NAMALWA (cell line): Measurements from ENCODE around the gene MYBPH.

ENCODE experiments used
- DNase-seq: peaks from one replicate; pipeline ENCODE4 v3.0.0-alpha.2; 2015; ENCODE audit warnings: low spot score

The MYBPH gene, protein sequence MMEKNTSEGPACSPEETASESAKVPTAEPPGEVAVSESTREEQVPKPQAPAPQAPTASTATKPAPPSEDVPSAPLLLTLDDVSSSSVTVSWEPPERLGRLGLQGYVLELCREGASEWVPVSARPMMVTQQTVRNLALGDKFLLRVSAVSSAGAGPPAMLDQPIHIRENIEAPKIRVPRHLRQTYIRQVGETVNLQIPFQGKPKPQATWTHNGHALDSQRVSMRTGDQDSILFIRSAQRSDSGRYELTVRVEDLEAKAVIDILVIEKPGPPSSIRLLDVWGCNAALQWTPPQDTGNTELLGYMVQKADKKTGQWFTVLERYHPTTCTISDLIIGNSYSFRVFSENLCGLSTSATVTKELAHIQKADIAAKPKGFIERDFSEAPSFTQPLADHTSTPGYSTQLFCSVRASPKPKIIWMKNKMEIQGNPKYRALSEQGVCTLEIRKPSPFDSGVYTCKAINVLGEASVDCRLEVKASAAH

DNA sequence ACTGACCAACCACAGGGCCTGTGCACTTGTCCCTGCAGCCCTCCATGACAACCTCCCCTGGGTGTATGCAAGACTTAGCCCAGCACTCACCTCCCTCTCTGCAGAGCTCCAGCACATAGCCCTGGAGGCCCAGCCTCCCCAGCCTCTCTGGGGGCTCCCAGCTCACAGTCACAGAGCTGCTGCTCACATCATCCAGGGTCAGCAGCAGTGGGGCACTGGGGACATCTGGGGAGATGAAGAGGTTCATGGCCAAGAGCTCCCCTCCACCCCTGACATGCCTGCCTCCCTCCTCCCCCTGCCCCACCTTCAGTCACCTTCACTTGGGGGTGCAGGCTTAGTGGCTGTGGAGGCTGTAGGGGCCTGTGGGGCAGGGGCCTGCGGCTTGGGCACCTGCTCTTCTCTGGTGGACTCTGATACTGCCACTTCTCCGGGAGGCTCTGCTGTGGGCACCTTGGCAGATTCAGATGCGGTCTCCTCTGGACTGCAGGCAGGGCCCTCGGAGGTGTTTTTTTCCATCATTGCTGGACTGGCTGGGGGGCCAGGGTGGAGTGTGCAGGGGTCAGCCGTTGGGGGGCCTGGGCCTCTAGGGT lies at the start of gene MYBPH:
Gene MYBPH, minus strand, starts transcription at position 590 of the 590 bp plus-strand sequence. Its CDS starts 71 bp downstream, at position 519.
- DNase-seq = no peak

DNA sequence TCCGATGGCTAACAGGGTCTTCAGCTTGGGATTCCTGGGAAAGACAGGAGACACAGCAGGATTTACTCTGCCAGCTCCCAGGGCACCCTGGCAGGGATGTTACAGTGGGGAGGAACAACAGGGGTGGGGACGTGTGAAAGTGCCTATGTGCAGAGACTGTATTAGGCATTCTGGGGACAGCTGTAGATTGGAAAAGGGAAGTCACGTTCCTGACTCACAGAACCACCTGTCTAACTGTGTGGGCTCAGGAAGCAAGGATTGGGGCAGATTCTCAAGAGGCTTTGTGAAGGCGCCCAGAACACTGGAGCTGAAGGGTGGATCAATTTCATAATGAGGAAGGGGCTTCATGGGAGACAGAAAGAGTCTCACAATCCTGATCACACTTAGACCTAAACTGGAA lies 49.4 kb upstream of the MYBPH start:
- DNase-seq = no peak

DNA sequence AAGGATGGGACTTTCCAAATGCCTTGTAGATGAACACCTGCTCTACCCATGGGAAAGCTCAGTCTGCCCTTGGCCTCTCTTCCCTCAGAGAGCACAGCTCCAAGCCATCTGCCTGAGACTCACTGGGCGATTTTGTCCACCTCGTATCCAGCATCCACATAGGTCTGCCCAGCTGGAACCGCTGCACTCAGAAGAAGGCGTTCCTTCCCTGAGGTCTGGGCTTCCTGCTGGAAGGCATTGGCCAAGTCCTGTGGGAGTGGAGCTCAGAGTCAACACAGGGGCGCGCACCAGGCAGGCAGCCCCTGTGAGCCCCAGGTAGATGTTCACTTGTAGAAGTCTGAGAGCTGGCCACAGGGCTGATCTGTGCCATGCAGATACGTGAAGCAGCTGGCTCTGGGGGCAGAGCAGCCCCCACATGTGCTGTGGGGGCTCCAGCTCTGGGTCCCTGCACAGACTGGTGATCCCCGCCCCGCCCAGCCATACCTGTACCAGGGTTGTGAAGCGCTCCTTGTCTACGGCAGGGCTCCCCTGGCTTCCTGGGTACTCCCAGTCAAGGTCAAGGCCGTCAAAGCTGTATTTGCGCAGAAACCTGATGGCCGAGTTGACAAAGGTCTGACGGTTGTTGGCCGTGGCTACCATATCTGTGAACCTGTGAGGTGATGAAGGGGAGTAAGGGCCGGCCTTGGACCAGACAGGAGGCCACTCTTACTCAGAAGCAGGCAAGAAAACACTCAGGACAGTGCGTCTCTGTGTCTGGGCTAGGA lies 47.6 kb upstream of the MYBPH start:
- DNase-seq = no peak

DNA sequence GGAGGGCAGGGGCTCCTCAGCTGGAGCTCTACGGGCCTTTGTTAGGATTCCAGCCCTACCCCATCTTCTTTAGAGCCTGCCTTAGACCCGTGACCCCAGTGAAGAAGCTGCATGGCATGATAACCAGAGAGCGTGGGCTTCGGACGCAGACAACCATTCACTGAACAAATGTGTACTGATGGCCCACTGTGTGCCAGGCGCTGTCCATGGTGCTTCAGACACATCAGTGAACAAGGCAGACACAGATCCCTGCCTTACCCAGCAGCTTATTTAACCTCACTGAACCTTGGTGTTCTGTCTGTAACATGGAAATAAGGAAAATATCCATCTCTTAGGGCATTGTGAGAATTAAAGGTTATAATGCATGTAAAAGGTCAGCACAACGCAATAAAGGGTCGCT lies 44.3 kb upstream of the MYBPH start:
- no peak for DNase-seq

DNA sequence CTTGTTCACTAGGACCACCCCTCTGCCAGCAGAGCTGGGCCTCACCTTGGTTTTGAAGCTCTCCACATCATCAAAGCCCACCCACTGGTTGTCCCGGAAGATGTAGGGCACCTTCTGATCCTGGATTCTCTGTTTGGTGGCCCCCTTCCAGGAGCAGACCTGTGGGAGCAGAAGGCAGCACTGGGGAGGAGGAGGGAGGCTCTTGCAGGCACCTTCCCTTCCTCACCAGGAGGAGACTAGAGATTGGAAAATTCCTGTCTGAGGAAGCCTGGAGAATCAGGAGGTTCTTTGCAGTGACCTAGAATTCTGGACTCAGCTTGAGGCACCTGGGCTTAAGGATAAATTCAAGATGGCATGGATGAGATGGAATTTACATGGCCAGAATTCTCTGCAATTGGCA lies 43.5 kb upstream of the MYBPH start:
- DNase-seq = no peak

DNA sequence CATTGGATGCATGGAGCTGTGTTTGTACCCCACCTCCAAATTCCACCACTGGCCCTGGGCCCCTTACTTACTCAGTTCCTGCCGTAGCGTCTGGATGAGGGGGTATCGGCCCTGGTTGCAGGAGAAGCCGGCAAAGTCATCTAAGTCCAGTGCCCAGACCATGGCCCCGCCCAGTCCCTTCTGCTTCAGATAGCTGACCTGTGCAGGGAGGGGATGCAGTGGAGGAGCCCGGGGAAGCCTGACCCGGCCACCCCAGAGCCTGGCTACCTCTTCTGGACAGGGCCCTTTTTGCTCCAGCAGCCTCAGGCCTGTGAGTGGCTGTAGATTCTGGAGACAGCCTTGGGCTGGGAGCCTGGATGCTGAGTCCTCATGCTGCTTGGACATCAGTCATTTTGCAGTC lies 42.0 kb upstream of the MYBPH start:
- DNase-seq = no peak

DNA sequence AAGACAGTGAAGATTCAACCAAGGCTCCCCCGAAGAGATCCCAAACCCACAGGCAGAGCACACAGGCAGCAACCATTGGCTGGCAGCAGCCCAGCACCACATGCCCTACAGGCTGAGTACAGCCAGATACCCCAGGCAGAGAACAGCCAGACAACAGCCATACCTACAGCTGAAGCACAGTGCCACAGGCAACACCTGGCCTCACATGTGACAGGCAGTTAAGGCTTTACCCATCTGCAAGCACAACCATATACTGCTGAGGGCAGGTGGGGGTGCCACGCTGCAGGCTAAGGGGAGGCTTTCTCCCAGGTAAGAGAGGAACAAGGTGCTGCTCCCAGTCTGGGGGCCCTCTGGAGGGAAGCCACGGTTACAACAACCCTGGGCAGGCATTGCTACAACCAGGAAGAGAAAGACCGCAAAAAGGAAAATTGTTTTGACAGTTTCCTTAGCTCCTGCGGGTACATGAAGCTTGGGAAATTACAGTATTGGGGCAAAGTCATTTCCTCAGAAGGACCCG lies 41.6 kb upstream of the MYBPH start:
- peak; percentile 20 for DNase-seq

DNA sequence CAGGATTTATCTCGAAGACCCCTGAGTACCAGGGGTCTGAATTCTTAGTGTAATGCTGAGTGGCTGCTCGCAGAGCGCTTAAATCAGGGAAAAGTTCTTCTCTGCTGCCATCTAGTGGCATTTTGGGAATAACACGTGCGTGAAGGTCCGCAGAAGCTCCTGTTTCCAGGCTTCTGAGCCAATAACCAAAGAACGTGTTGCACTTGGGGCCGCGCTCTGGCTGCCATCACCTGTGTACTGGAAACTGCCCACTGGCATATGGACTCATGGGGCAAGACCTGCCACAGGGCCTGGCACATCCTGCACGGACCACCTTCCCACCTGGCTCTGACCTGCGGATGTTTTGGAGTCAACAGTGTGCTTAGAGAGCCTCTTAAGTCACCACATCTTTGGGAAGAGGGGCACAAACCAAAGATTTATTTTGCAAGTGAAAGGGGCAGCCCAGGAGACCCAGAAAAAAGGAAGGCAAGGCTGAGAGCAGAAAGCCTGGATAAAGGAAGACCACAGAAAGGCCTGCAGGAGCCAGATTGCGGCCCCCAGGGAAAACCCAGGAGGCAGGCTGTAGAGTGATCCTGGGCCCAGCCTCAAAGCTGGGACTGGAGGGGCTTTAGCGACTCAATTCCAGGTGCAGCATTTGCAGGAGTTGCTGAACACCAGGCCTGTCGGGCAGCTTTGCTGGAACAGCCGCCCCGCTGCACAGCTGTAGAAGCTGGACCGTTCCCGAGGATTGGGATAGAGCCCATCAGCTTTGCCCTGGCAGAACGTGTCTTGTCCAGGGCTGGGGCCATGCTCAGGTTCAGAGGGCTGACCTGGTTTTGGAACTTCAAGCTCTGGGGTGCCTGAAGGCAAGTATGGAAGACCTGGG lies 40.9 kb upstream of the MYBPH start:
- DNase-seq = peak; percentile 84

DNA sequence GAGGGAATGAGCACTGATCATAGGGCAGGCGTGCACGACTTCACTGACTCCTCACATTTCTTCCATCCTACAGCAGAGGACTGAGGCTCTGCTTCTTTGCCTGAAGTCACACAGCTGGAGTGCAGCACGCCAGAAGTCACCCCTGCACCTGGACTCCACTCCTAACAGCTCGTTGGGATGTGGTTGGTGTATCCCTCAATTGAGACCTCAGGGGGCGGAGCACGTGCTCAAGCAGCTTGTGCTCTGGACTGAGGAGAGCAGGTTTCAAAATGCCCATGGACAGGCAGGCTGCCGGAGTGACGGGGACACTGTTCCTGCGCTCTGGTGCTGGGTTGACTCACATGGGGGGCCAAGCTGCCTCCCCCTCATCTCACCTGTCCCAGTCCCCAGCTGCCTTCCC lies 39.9 kb upstream of the MYBPH start:
- no peak for DNase-seq

DNA sequence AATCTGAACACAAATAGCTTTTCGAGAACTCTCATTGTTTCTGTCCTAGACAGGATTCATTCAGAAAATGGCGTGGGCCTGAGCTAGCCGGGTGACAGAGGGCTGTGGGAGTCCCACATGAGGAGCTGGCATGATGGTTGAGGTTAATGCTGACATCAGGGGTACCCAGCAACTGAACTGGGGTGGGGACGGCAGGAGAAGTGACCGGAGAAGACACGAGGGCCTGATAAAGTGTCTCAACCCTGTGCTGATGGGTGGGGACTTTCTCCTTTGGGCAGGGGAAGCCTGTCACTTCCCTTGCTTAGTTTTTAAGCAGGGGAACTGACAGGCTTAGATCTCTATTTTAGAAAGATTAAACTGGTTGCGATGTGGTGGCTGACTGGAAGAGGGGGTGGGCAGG lies 39.2 kb upstream of the MYBPH start:
- DNase-seq = no peak

DNA sequence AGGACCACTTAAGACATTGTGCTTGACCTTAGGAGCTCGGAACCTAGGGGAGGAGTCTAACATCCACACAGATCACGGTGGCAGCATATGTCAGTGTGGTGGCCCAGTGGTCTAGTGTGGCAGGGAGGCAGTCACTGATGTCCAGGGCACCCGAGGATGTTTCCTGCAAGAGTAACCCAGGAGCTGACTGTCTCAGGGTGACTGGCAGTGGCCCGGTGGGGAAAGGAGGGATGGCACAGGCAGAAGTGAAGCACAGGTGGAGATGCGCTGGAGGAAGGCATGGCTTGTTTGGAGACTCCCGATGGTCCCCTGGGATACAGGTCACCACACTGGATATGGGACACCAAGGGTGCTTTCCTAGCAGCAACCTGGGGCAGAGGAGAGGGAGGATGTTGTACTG lies 37.5 kb upstream of the MYBPH start:
- DNase-seq = no peak

DNA sequence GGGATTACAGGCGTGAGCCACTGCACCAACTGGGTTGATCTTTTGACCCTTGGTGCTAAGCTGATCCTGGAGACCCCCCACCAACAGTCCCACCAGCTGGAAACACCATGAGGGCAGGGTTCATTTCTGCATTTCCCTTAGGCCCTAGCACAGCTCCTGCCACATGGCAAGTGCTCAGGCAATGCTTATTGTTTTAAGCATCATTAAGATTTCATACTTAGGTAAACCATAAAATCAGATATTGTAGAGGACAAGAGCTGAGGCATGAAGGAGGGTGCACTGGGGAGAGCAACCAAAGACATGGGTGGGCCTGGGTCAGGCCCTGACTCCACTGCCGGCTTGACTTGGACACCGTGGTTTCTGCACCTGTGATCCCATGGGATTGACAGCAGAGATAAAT lies 36.2 kb upstream of the MYBPH start:
- no peak for DNase-seq

DNA sequence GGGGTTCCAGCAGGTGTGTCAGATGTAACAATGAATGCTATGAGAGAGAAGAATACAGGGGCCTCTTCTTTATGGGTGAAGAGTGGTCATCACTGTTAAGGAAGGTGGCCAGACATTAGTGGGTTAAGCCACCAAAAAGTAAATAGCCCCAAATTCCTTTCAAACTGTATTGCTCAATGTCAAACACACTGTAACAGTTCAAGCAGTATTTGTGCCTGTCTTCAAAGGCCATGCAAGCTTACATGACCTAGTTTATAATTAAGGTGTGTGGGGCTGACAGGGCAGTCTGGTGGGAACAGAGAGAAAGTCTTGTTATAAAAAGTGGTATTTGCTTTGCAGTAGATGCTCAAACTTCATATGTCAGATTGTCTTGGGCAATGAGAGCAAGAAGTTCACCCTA lies 35.4 kb upstream of the MYBPH start:
- no peak for DNase-seq

DNA sequence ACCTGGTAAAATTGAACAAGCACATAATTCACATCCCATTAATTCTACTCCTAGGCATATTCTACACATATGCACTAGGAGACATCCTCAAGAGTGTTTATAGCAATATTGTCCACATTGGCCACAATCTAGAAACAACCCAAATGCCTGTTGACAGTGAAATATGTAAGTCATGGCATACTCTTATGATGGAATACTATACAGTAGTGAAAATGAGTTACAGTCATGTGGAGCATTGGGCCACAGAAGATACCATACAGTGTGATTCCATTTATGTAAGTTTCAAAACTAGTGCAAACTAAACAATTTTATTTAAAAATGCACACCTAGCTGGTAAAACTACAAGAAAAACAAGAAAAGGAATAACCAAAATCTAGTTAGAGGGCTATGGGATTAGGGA lies 34.7 kb upstream of the MYBPH start:
- DNase-seq = no peak

DNA sequence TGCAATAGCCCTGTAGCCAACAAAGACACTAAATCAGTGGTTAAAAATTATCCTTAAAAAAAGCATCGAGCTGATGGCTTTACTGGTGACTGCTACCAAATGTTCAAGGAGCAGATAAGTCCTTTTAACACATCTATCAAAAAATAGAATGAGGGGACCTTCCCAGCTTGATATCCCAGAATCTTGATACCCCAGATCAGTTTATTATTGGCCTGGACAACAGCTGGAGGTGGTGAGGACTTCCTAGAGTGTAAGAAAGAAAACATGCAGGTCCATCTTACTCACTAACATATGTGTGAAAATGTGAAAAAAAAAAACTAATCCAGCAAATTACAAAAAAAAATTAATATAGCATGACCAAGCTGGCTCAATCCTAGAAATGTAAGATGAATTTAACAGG lies 32.6 kb upstream of the MYBPH start:
- DNase-seq = no peak

DNA sequence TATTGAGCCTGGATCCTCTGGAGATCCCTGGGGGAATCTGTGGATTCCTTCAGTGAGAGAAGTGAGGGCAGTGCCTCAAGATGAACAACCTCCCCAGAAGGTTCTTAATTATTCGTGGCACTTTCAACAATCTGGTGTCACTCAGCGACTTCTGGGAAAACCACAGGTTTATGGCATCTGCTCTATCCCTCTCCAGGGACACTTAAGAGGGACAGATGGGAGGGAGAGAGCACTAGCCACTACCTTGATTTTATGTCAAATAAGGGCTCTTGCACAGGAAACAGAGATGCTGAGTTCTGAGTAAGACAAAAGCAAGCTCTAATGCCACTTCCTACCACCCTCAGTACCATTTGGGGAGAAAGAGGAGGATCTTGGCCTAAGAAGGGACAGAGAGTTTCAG lies 32.1 kb upstream of the MYBPH start:
- DNase-seq = no peak

DNA sequence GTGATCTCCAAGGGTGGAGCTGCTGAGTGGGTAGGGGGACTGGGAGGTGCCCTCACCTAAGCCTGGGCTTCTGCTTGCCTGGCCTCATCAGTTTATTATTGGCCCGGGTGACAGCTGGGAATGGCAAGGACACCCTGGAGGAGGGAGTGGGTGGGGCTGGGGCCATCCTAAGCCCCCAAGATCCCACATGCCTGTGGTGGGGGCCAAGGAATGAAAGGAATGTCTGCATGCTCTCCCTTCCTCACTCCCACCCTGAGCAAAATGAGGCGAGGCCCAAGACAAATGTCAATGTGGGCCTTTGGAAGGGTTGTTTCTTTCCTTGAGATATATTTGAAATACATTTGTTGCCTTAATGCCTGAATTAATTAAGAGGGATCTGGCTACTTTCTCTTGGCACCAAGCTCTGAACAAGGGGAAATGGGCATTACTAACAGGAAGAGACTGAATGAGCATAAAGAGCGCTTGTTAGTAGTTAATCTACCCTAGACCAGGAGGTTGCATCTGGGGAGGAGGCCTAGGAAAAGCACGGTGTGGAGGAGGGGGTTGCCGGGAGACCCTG lies 30.6 kb upstream of the MYBPH start:
- DNase-seq = no peak

DNA sequence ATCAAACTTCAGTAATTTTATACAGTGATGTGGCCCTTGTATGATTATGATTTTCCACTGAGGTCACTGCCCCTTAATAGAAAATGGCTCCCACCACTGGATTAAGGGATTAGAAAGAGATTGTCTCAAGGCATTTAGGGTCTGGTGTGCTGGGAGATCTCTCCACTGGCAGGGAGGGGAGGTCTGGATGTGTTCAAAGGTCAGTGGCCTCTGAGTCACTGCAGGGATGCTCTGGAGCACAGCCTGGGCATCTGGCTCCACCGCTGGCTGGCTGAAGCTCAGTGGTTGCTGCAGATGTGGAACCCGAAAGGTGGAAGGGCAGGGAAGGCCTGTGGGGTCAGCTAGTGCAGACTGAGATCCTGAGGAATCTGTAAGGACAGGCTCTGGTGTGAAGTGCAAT lies 29.1 kb upstream of the MYBPH start:
- no peak for DNase-seq

DNA sequence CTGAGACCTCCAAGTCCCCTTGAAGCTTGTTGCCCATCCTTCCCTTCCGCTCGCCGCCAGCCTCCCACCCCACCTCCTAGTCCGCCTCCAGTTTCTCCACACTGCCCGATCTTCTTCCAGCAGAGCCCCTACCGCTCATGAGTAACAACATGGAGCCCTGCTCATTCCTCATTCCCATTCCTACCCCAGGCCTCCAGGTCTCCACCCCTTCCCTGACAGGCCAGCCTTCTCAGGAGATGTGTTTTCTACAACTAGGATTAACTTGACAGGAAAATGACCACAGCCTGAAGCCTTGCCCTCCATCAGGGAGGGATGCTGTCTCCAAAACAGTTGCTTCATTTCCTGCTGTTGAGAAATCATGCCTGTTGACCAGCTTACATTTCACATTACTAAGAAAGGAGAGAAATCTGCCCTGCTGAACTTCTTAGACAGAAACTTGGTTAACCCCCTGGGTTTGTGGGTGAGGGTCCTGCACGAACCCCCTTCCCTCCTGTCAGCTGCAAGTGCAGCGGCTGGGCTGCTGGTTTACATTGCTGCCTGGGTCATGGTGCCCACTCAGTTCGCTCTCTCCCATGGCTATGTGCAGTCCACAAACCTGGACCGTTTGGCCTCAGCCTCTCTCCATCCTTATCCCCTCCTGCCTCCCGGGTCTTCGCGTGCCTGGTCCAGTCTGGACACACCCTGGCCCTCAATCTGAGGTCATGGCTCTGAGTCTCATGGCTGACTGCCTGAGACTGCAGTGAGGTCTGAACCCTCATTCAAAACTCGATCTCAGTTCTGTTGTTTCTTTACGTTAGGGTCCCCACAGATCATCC lies 27.0 kb upstream of the MYBPH start:
- no peak for DNase-seq

DNA sequence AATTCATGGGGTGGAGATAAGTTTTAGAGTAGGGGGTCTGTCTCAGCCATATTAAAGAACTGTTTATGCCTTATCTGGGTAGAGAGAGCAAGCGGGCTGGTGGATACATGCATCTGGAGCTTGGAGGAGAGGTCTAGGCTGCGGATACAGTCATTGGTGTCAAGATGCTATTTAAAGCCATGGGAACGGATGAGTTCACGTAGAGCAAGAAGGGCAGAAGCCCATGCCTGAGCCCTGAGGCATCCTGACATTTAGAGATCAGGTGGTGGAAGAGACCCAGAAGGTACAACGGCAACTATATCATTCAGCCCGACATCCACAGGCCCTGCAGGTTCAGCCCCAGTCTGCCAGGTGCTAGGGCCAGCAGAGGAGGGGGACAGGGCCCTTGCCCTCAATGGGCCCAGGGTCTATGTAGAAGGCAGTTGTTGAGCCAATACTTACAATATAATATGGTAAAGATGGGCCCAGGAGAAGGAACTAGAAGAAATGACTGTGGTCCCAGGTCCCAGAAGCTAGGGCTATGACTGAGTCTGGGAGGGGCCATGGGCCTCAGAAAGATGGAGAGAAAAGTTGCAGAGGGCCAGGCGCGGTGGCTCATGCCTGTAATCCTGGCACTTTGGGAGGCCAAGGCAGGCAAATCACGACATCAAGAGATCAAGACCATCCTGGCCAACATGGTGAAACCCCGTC lies 26.0 kb upstream of the MYBPH start:
- no peak for DNase-seq
